HG02884 (cell line): ENCODE results near the gene ABL2.

Experiments used
- ATAC-seq: cut with Tn5 transposase; IDR thresholded peaks from one replicate; pipeline ENCODE4 v1.9.1; 2021; ENCODE audit warnings: mild to moderate bottlenecking, moderate library complexity; ENCODE audit not compliant: unreplicated experiment

Gene ABL2

GRCh38 chr1:179058487-179059483 is 170.7 kb downstream of the ABL2 start:
- ATAC-seq, result no peak

GRCh38 chr1:179055937-179056336 is 173.5 kb downstream of the ABL2 start:
- no peak for ATAC-seq

- ATAC-seq, result no peak
Measured at GRCh38 chr1:179053486-179053885, 176.0 kb downstream of the ABL2 start.

- no peak for ATAC-seq
Measured at GRCh38 chr1:179052776-179053175, 176.7 kb downstream of the ABL2 start.
